BLaER1 treated with 17β-estradiol and CSF1 and Interleukin-3, amounts not matched to agents 10 nM and 100 nM (cell line): ENCODE results near the gene JAGN1.

Source experiments
- H3K27ac ChIP-seq, 11 experiments: shearing (Covaris generic); formaldehyde crosslinking; 2 replicates each; pipeline ENCODE4 v1.8.1; 2022
- H3K27me3 ChIP-seq, 11 experiments: shearing (Covaris generic); formaldehyde crosslinking; 2 replicates each; pipeline ENCODE4 v1.8.1; 2022
- H3K36me3 ChIP-seq, 11 experiments: shearing (Covaris generic); formaldehyde crosslinking; 2 replicates each; pipeline ENCODE4 v1.8.1; 2022
- H3K4me1 ChIP-seq, 10 experiments: shearing (Covaris generic); formaldehyde crosslinking; 2 replicates each; pipeline ENCODE4 v1.8.1; 2022
- H3K4me2 ChIP-seq, 11 experiments: shearing (Covaris generic); formaldehyde crosslinking; 2 replicates each; pipeline ENCODE4 v1.8.1; 2022
- H3K4me3 ChIP-seq, 10 experiments: shearing (Covaris generic); formaldehyde crosslinking; 2 replicates each; pipeline ENCODE4 v1.8.1; 2022
- H3K9ac ChIP-seq, 11 experiments: shearing (Covaris generic); formaldehyde crosslinking; 2 replicates each; pipeline ENCODE4 v1.8.1; 2022
- H3K9me3 ChIP-seq, 11 experiments: shearing (Covaris generic); formaldehyde crosslinking; replicated peaks in 1 of 11; 2 replicates each; pipeline ENCODE4 v1.8.1; 2022
- H4K20me1 ChIP-seq, 11 experiments: shearing (Covaris generic); formaldehyde crosslinking; 2 replicates each; pipeline ENCODE4 v1.8.1; 2022
- Cebpa-rat ChIP-seq, 11 experiments: shearing (Covaris generic); IDR thresholded peaks; 2 replicates each; pipeline ENCODE4 v1.8.1; 2022

JAGN1 gene

GRCh38 chr3:9901967-9902366, 11.6 kb downstream of the JAGN1 start:
- Histone ChIP-seq H3K9ac (peak overlapping the region in 5 of 11 experiments; percentile 21 to 37 (median 35); a peak in 4 of 22 replicates), H3K4me2 (peak overlapping the region; percentile 84 to 95 (median 91)), H3K9me3 (no peaks in the 10 kb centered on the region), H3K27me3 (no peaks in the 10 kb centered on the region), H3K4me3 (peak overlapping the region in 2 of 10 experiments; percentile 21 to 42; a peak in 2 of 20 replicates), H3K27ac (peak overlapping the region in 7 of 11 experiments; percentile 33 to 60 (median 39); a peak in 11 of 22 replicates), H4K20me1 (peaks cover 0 to 18% (median 8%) of the 10 kb centered on the region in 11 experiments; a peak in 12 of 22 replicates), H3K4me1 (peaks cover 27 to 48% (median 32%) of the 10 kb centered on the region in 10 experiments), H3K36me3 (peaks cover 0 to 7% (median 0%) of the 10 kb centered on the region in 11 experiments; a peak in 1 of 22 replicates)
- TF ChIP-seq Cebpa-rat (IDR thresholded peaks at IDR 0.05) = no peak

- Histone ChIP-seq H3K36me3 (peaks cover 0 to 3% (median 0%) of the 10 kb centered on the region in 11 experiments; a peak in 1 of 22 replicates), H3K27me3 (no peaks in the 10 kb centered on the region), H3K4me1 (peaks cover 27 to 48% (median 32%) of the 10 kb centered on the region in 10 experiments), H3K4me3 (peak within 1 kb of the TSS in 2 of 10 experiments; percentile 21 to 42; a peak in 3 of 20 replicates), H3K27ac (peak within 1 kb of the TSS in 9 of 11 experiments; percentile 3 to 60 (median 40); a peak in 14 of 22 replicates), H4K20me1 (peaks cover 0 to 13% (median 6%) of the 10 kb centered on the region in 11 experiments; a peak in 12 of 22 replicates), H3K9me3 (no peaks in the 10 kb centered on the region), H3K4me2 (peak within 1 kb of the TSS; percentile 84 to 95 (median 91)), H3K9ac (peak within 1 kb of the TSS in 8 of 11 experiments; percentile 21 to 61 (median 36); a peak in 12 of 22 replicates)
- TF ChIP-seq Cebpa-rat (IDR thresholded peaks at IDR 0.05) = no peak
Measured at GRCh38 chr3:9902372-9903237, 12.2 kb downstream of the JAGN1 start, which contains the start of gene IL17RE. IL17RE (plus strand) TSS chr3:9902848; CDS start chr3:9902933, 85 bp downstream.

- H3K9ac ChIP-seq = peak overlapping the region in 7 of 11 experiments; percentile 9 to 61 (median 37); a peak in 9 of 22 replicates
- peak overlapping the region; percentile 84 to 95 (median 91) for H3K4me2 ChIP-seq
- H3K27me3 ChIP-seq = no peaks in the 10 kb centered on the region
- peaks cover 27 to 44% (median 32%) of the 10 kb centered on the region in 10 experiments for H3K4me1 ChIP-seq
- no peaks in the 10 kb centered on the region for H3K36me3 ChIP-seq
- no peak overlapping the region; a peak in 1 of 20 replicates for H3K4me3 ChIP-seq
- TF ChIP-seq Cebpa-rat (IDR thresholded peaks at IDR 0.05) = no peak
- no peaks in the 10 kb centered on the region for H3K9me3 ChIP-seq
- peaks cover 0 to 7% (median 4%) of the 10 kb centered on the region in 11 experiments; a peak in 8 of 22 replicates for H4K20me1 ChIP-seq
- H3K27ac ChIP-seq = peak overlapping the region in 8 of 11 experiments; percentile 3 to 60 (median 41); a peak in 11 of 22 replicates
Measured at GRCh38 chr3:9903238-9903624, 12.8 kb downstream of the JAGN1 start.

GRCh38 chr3:9903904-9904303, 13.5 kb downstream of the JAGN1 start:
- no peaks in the 10 kb centered on the region for H3K9me3 ChIP-seq
- TF ChIP-seq Cebpa-rat (IDR thresholded peaks at IDR 0.05) = no peak
- H3K9ac ChIP-seq = no peak overlapping the region
- peaks cover 27 to 37% (median 32%) of the 10 kb centered on the region in 10 experiments for H3K4me1 ChIP-seq
- no peaks in the 10 kb centered on the region for H3K27me3 ChIP-seq
- no peak overlapping the region for H3K27ac ChIP-seq
- peaks cover 0 to 3% (median 0%) of the 10 kb centered on the region in 11 experiments; a peak in 2 of 22 replicates for H4K20me1 ChIP-seq
- peak overlapping the region; percentile 84 to 95 (median 91); a peak in 14 of 22 replicates for H3K4me2 ChIP-seq
- H3K36me3 ChIP-seq = no peaks in the 10 kb centered on the region
- no peak overlapping the region for H3K4me3 ChIP-seq

GRCh38 chr3:9906480-9906879, 16.1 kb downstream of the JAGN1 start:
- no peak for TF ChIP-seq Cebpa-rat (IDR thresholded peaks at IDR 0.05)
- no peaks in the 10 kb centered on the region for H3K36me3 ChIP-seq
- H3K4me2 ChIP-seq = no peak overlapping the region
- no peaks in the 10 kb centered on the region for H3K27me3 ChIP-seq
- no peak overlapping the region for H3K4me3 ChIP-seq
- H3K4me1 ChIP-seq = peaks cover 25 to 31% (median 26%) of the 10 kb centered on the region in 10 experiments
- H3K27ac ChIP-seq = no peak overlapping the region
- no peaks in the 10 kb centered on the region for H3K9me3 ChIP-seq
- H3K9ac ChIP-seq = no peak overlapping the region
- H4K20me1 ChIP-seq = no peaks in the 10 kb centered on the region

- Histone ChIP-seq H3K4me2 (no peak overlapping the region), H3K36me3 (no peaks in the 10 kb centered on the region), H3K9ac (no peak overlapping the region), H3K9me3 (no peaks in the 10 kb centered on the region), H4K20me1 (no peaks in the 10 kb centered on the region), H3K27me3 (no peaks in the 10 kb centered on the region), H3K4me3 (no peak overlapping the region), H3K4me1 (peaks cover 7 to 27% (median 19%) of the 10 kb centered on the region in 10 experiments), H3K27ac (no peak overlapping the region)
- TF ChIP-seq Cebpa-rat (IDR thresholded peaks at IDR 0.05) = no peak
Measured at GRCh38 chr3:9908286-9908685, 17.9 kb downstream of the JAGN1 start.

- Histone ChIP-seq H4K20me1 (no peaks in the 10 kb centered on the region), H3K9me3 (no peaks in the 10 kb centered on the region), H3K4me3 (no peak overlapping the region), H3K36me3 (no peaks in the 10 kb centered on the region), H3K9ac (no peak overlapping the region), H3K27ac (no peak overlapping the region), H3K4me2 (no peak overlapping the region), H3K4me1 (peaks cover 9 to 31% (median 20%) of the 10 kb centered on the region in 10 experiments), H3K27me3 (peaks cover 0 to 5% (median under 1%) of the 10 kb centered on the region in 11 experiments; a peak in 6 of 22 replicates)
- no peak for TF ChIP-seq Cebpa-rat (IDR thresholded peaks at IDR 0.05)
Measured at GRCh38 chr3:9909221-9910013, 19.0 kb downstream of the JAGN1 start.

- peaks cover 0 to 24% (median 16%) of the 10 kb centered on the region in 11 experiments; a peak in 17 of 22 replicates for H3K27me3 ChIP-seq
- H3K4me3 ChIP-seq = no peak overlapping the region
- no peak overlapping the region for H3K27ac ChIP-seq
- no peaks in the 10 kb centered on the region for H3K9me3 ChIP-seq
- H3K9ac ChIP-seq = no peak overlapping the region
- peaks cover 28 to 54% (median 40%) of the 10 kb centered on the region in 10 experiments for H3K4me1 ChIP-seq
- no peaks in the 10 kb centered on the region for H3K36me3 ChIP-seq
- no peak for TF ChIP-seq Cebpa-rat (IDR thresholded peaks at IDR 0.05)
- no peaks in the 10 kb centered on the region for H4K20me1 ChIP-seq
- H3K4me2 ChIP-seq = peak overlapping the region in 7 of 11 experiments; percentile 4 to 75 (median 45); a peak in 9 of 22 replicates
Measured at GRCh38 chr3:9911863-9912262, 21.5 kb downstream of the JAGN1 start.
